ENCODE data around the gene CCDC7.

DNA sequence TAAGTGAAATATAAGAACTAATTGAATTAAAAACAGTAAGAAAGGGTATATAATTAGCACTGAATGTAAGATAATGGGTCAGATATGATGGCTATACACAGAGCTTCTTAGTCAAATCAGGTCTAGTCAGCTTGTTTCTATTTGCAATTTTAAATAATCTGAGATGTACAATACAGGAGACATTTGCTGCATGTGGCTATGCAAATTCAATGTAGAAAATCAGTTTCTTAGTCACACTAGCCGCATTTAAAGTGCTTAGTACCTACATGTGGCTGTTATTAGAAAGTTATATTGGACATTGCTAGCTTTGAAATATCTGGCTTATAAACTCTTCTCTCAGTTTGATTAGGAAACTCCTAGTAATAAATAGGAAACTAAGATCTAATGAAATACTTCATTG is 25.3 kb downstream of the CCDC7 start:
- TF ChIP-seq POLR2AphosphoS5 (IDR thresholded peaks at IDR 0.05; ENCODE audit: low read depth, low read length) (no peak), TAF1 (IDR thresholded peaks at IDR 0.05; ENCODE audit: borderline replicate concordance, low read depth, low read length) (no peak)

Measured in GM12892 (cell line).